Measurements from ENCODE around the gene OR1L6.

- TF ChIP-seq ZFX (IDR thresholded peaks at IDR 0.05) = no peak
- no peak for TF ChIP-seq CTCF (conservative IDR thresholded peaks at IDR 0.05)
Observed at GRCh38 chr9:122718038-122718437, 24.1 kb upstream of the OR1L6 start.
